ENCODE measurements around the gene WDFY2.

WDFY2 gene

GRCh38 chr13:51623473-51623872 is 39.2 kb downstream of the WDFY2 start:
- no peak for DNase-seq (ENCODE audit: low read depth)
- H3K4me3 ChIP-seq (replicated peaks; ENCODE audit: low read depth, low read length), result no peak overlapping the region
- TF ChIP-seq CTCF (IDR thresholded peaks at IDR 0.05; ENCODE audit: low read length, missing control alignments), result no peak

GRCh38 chr13:51624207-51624606 is 39.9 kb downstream of the WDFY2 start:
- no peak for TF ChIP-seq CTCF (IDR thresholded peaks at IDR 0.05; ENCODE audit: low read length, missing control alignments)

GRCh38 chr13:51624695-51625345 is 40.6 kb downstream of the WDFY2 start:
- H3K4me3 ChIP-seq (replicated peaks; ENCODE audit: low read depth, low read length), result no peak overlapping the region
- no peak for TF ChIP-seq CTCF (IDR thresholded peaks at IDR 0.05; ENCODE audit: low read length, missing control alignments)
- DNase-seq (ENCODE audit: low read depth), result no peak

More at GRCh38 chr13:51624207-51624606, 39.9 kb downstream of the WDFY2 start:
- no peak for DNase-seq (ENCODE audit: low read depth)
- no peak overlapping the region for H3K4me3 ChIP-seq (replicated peaks; ENCODE audit: low read depth, low read length)

- DNase-seq (ENCODE audit: low read depth), result peak; percentile 54
- no peak overlapping the region for H3K4me3 ChIP-seq (replicated peaks; ENCODE audit: low read depth, low read length)
- no peak for TF ChIP-seq CTCF (IDR thresholded peaks at IDR 0.05; ENCODE audit: low read length, missing control alignments)
Measured at GRCh38 chr13:51625555-51626345, 41.5 kb downstream of the WDFY2 start.

GRCh38 chr13:51626749-51627148 is 42.5 kb downstream of the WDFY2 start:
- DNase-seq (ENCODE audit: low read depth), result no peak
- TF ChIP-seq CTCF (IDR thresholded peaks at IDR 0.05; ENCODE audit: low read length, missing control alignments), result no peak
- H3K4me3 ChIP-seq (replicated peaks; ENCODE audit: low read depth, low read length), result no peak overlapping the region

GRCh38 chr13:51628059-51628852 is 44.0 kb downstream of the WDFY2 start:
- H3K4me3 ChIP-seq (replicated peaks; ENCODE audit: low read depth, low read length), result no peak overlapping the region
- DNase-seq (ENCODE audit: low read depth), result no peak
- no peak for TF ChIP-seq CTCF (IDR thresholded peaks at IDR 0.05; ENCODE audit: low read length, missing control alignments)

Data from fibroblast of pulmonary artery (primary cell).